C4-2B (cell line): ENCODE measurements around the gene TBL1Y.

Experiments used
- ZFX ChIP-seq: fragments of 450-650 bp; IDR thresholded peaks from 2 replicates; pipeline ENCODE4 v1.6.1; 2017
- TF ChIP-seq, protein P1 (sequence below): fragments of 450-650 bp; conservative IDR thresholded peaks from 2 replicates; pipeline ENCODE4 v1.5.1; 2017; ENCODE audit warnings: mild to moderate bottlenecking

DNA sequence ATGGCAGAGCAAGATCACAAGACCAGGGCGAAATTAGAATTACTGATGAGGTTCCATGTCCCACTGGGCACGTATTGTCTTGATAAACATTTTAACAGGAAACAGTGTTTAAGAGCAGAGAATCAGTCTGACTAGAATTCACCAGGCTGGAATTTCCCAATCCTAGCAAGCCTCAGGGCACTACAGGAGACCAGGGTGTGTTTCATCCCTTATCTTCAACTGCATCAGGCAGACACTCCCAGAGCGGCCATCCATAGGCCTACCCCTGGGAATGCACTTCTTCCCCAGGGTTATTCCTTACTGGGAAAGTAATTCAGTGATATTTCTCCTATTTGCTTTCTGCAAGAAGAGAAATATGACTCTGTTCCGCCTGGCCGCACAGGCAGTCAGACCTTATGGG is 205.4 kb downstream of the TBL1Y start:
- TF ChIP-seq, protein P1, sequence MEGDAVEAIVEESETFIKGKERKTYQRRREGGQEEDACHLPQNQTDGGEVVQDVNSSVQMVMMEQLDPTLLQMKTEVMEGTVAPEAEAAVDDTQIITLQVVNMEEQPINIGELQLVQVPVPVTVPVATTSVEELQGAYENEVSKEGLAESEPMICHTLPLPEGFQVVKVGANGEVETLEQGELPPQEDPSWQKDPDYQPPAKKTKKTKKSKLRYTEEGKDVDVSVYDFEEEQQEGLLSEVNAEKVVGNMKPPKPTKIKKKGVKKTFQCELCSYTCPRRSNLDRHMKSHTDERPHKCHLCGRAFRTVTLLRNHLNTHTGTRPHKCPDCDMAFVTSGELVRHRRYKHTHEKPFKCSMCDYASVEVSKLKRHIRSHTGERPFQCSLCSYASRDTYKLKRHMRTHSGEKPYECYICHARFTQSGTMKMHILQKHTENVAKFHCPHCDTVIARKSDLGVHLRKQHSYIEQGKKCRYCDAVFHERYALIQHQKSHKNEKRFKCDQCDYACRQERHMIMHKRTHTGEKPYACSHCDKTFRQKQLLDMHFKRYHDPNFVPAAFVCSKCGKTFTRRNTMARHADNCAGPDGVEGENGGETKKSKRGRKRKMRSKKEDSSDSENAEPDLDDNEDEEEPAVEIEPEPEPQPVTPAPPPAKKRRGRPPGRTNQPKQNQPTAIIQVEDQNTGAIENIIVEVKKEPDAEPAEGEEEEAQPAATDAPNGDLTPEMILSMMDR: no peak
- no peak for TF ChIP-seq ZFX
